Stimulated activated memory B cell treated with anti-CD40 and anti-IgM and Interleukin-4, amounts not matched to agents 10 μg/mL and 1 μg/mL and 100 μg/mL, for 72 hours (primary cell): Measurements from ENCODE around the gene PNPLA7.
"Not testable (repeated sequence)": the region's sequence is repeated elsewhere in the genome, so short reads cannot be mapped to it uniquely, and the experiment has no call there.

Experiments used
- ATAC-seq: fragments of 150-1000 bp; cut with Tn5 transposase; 2 replicates; pipeline ENCODE4 v1.10.0; 2021
- H3K27ac Mint-ChIP-seq: one replicate; pipeline ENCODE4 v1.8.0; 2022; ENCODE audit warnings: mild to moderate bottlenecking, mixed read lengths
- H3K27me3 Mint-ChIP-seq: one replicate; pipeline ENCODE4 v1.8.0; 2022; ENCODE audit warnings: mixed read lengths
- H3K36me3 Mint-ChIP-seq: one replicate; pipeline ENCODE4 v1.8.0; 2022; ENCODE audit warnings: mixed read lengths
- H3K4me1 Mint-ChIP-seq: one replicate; pipeline ENCODE4 v1.8.0; 2022; ENCODE audit warnings: mixed read lengths
- H3K4me3 Mint-ChIP-seq: one replicate; pipeline ENCODE4 v1.8.0; 2022; ENCODE audit warnings: mild to moderate bottlenecking, moderate library complexity, mixed read lengths
- H3K9me3 Mint-ChIP-seq: one replicate; pipeline ENCODE4 v1.8.0; 2022; ENCODE audit warnings: mixed read lengths

PNPLA7 gene

DNA sequence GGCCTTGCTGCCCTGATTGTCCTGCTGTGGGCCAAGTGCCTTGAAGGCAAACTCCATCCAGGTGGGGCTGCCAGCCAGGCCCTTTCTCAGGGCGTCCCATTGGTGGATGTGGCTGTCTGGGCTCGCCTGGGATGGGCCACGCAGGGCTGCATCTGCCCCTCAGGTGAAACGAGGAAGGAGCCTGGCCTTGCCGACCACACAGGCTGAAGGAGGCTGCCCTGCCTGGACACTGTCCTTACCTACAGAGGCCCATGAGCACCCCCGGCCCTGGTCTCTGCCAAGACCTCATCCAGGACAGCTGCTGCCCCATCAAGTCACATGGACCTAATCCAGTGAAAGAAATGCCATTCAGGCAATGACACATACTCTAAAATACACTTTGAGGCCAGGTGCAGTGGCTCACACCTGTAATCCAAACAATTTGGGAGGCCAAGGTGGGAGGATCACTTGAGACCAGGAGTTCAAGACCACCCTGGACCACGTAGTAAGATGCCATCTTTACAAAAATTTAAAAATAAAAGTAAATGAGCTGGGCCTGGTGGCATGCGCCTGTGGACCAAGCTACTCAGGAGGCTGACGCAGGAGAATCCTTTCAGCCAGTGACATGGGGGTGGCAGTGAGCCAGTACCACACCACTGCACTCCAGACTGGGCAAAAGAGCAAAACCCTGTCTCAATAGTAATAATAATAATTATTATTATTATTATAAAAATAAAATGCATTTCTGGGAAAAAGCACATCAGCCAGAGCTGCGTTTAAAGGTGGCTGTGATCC is 33.9 kb downstream of the PNPLA7 start:
- no peaks in the 10 kb centered on the region for H3K9me3 Mint-ChIP-seq
- ATAC-seq, result no peak
- no peak overlapping the region for H3K4me3 Mint-ChIP-seq
- no peaks in the 10 kb centered on the region for H3K27me3 Mint-ChIP-seq
- H3K4me1 Mint-ChIP-seq, result peaks cover 13% of the 10 kb centered on the region
- H3K36me3 Mint-ChIP-seq, result peaks cover 7% of the 10 kb centered on the region
- H3K27ac Mint-ChIP-seq, result no peak overlapping the region

DNA sequence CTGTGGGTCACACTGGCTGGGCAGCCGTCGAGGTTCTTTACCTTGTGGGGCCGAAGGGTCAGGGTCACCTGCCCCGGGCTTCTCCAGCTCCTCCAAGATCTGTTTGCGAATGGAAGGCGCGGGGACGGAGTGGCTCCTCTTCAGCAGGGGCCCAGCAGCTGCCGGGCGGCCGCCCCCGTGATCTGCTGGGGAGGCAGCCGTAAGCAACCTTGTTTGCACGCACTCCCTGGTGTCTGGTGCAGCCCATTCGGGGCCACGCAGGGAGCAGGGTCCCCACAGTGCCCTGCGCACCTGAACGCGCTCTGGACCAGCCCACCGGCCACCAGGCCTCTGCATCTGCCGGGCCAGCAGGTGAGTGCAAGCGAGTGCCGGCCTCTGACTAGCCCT is 34.9 kb downstream of the PNPLA7 start:
- no peak overlapping the region for H3K27ac Mint-ChIP-seq
- peak; percentile 24 for ATAC-seq
- H3K36me3 Mint-ChIP-seq, result no peaks in the 10 kb centered on the region
- no peaks in the 10 kb centered on the region for H3K9me3 Mint-ChIP-seq
- H3K4me1 Mint-ChIP-seq, result peaks cover 13% of the 10 kb centered on the region
- H3K27me3 Mint-ChIP-seq, result no peaks in the 10 kb centered on the region
- no peak overlapping the region for H3K4me3 Mint-ChIP-seq

DNA sequence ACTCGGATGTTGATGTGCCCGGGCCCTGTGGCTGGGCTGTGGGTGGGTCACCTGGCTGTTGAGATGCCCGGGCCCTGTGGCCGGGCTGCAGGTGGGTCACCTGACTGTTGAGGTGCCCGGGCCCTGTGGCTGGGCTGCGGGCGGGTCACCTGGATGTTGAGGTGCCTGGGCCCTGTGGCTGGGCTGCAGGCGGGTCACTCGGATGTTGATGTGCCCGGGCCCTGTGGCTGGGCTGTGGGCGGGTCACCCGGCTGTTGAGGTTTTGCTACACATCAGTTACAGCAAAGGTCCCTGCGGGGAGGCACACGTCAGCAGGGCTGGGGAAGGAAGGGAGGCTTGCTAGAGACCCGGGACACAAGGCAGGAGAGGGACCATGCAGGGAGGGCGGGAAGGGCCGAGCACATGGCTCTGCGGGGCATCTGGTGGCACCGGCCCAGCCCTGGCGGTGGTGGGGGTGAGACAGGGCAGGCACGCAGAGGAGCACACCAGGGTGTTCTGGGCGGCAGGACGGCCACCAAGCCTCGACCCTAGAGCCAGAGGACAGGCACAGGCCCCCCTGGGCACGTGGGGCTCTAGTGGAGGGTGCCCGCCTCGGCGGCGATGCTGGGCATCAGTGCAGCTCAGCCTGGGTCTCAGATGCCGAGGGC is 35.4 kb downstream of the PNPLA7 start:
- Mint-ChIP-seq H3K27ac (no peak overlapping the region), H3K9me3 (no peaks in the 10 kb centered on the region), H3K4me1 (peaks cover 13% of the 10 kb centered on the region), H3K27me3 (no peaks in the 10 kb centered on the region), H3K36me3 (no peaks in the 10 kb centered on the region), H3K4me3 (no peak overlapping the region)
- ATAC-seq, result peak; percentile 39

DNA sequence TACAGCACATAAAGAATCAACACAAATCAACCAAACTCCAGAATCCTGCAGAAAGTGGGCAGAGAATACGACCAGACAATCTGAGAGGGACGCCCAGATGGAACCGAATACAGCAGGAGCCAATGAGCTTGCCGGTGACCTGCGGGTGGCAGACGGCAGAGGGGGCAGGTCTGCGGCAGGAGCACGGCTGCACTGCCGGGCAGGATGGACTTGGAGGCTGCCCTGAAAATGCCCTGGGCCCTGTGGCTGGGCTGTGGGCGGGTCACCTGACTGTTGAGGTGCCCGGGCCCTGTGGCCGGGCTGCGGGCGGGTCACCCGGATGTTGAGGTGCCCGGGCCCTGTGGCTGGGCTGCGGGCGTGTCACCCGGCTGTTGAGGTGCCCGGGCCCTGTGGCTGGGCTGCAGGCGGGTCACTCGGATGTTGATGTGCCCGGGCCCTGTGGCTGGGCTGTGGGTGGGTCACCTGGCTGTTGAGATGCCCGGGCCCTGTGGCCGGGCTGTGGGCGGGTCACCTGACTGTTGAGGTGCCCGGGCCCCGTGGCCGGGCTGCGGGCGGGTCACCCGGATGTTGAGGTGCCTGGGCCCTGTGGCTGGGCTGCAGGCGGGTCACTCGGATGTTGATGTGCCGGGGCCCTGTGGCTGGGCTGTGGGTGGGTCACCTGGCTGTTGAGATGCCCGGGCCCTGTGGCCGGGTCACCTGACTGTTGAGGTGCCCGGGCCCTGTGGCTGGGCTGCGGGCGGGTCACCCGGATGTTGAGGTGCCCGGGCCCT is 36.2 kb downstream of the PNPLA7 start:
- Mint-ChIP-seq H3K4me3 (peak overlapping the region; percentile 42), H3K4me1 (peaks cover 13% of the 10 kb centered on the region), H3K27ac (peak overlapping the region; percentile 70)
- H3K9me3 Mint-ChIP-seq, H3K27me3 Mint-ChIP-seq, ATAC-seq, H3K36me3 Mint-ChIP-seq: not testable (repeated sequence)

DNA sequence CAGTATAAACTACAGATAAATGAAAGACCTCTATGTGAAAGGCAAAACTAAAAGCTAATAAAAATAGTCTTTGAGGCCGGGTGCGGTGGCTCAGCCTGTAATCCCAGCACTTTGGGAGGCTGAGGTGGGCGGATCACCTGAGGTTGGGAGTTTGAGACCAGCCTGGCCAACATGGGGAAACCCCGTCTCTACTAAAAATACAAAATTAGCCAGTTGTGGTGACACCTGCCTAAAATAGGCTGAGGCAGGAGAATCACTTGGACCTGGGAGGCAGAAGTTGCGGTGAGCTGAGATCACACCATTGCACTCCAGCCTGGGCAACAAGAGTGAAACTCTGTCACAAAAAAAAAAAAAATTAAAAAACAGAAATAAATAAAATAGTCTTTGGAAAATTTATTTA is 37.1 kb downstream of the PNPLA7 start:
- peak overlapping the region; percentile 70 for H3K27ac Mint-ChIP-seq

DNA sequence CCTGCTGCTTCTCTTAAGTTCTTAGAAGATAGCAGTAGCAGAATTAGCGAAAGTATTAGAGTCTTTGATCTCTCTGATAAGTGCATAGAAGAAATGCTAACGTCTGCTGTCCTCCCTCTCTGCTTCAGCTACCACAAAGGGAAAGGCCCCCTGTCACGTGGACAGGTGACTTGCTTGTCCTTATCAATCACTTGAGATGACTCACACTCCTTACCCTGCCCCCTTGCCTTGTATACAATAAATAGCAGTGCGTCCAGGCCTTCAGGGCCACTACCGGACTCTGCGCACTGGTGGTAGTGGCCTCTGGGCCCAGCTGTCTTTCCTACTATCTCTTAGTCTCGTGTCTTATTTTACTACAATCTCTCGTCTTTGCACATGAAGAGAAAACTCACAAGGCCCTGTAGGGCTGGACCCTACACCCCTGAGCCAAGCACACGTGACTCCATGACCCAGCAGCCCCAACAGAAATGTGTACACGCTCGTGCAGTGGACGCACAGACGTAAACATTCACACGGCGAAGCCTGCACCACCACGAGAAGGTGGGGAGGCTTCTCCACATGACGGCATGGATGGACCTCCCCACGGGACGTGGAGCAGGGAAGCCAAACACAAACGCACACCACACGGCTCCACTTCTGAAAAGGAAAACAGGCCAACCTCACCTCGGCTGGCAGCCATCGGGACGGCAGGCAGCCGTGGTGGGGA is 38.3 kb downstream of the PNPLA7 start:
- ATAC-seq, result no peak
- peaks cover 13% of the 10 kb centered on the region for H3K4me1 Mint-ChIP-seq
- no peaks in the 10 kb centered on the region for H3K27me3 Mint-ChIP-seq
- peaks cover 7% of the 10 kb centered on the region for H3K9me3 Mint-ChIP-seq
- no peak overlapping the region for H3K27ac Mint-ChIP-seq
- H3K36me3 Mint-ChIP-seq, result peaks cover 9% of the 10 kb centered on the region
- H3K4me3 Mint-ChIP-seq, result no peak overlapping the region

More for the DNA sequence above, 37.1 kb downstream of the PNPLA7 start:
- not testable (repeated sequence) for H3K4me3 Mint-ChIP-seq, H3K9me3 Mint-ChIP-seq, H3K27me3 Mint-ChIP-seq, ATAC-seq, H3K36me3 Mint-ChIP-seq
- peaks cover 13% of the 10 kb centered on the region for H3K4me1 Mint-ChIP-seq

DNA sequence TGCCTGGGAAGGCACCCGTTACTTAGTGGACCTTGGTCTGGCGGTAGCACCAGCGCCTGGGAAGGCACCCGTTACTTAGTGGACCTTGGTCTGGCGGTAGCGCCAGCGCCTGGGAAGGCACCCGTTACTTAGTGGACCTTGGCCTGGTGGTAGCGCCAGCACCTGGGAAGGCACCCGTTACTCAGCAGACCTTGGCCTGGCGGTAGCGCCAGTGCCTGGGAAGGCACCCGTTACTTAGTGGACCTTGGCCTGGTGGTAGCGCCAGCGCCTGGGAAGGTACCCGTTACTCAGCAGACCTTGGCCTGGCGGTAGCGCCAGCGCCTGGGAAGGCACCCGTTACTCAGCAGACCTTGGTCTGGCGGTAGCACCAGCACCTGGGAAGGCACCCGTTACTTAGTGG is 39.1 kb downstream of the PNPLA7 start:
- not testable (repeated sequence) for H3K27me3 Mint-ChIP-seq, H3K9me3 Mint-ChIP-seq, ATAC-seq, H3K4me3 Mint-ChIP-seq, H3K36me3 Mint-ChIP-seq, H3K27ac Mint-ChIP-seq
- peaks cover 13% of the 10 kb centered on the region for H3K4me1 Mint-ChIP-seq

DNA sequence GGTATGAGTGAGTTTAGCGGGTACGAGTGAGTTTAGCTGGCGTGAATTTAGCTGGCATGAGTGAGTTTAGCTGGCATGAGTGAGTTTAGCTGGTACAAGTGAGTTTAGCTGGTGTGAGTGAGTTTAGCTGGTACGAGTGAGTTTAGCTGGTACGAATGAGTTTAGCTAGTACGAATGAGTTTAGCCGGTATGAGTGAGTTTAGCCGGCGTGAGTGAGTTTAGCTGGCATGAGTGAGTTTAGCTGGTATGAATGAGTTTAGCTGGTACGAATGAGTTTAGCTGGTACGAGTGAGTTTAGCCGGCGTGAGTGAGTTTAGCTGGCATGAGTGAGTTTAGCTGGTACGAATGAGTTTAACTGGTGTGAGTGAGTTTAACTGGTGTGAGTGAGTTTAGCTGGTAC is 41.0 kb downstream of the PNPLA7 start:
- peaks cover 7% of the 10 kb centered on the region for H3K9me3 Mint-ChIP-seq
- H3K36me3 Mint-ChIP-seq, result peaks cover 9% of the 10 kb centered on the region
- no peak overlapping the region for H3K4me3 Mint-ChIP-seq
- no peak overlapping the region for H3K27ac Mint-ChIP-seq
- H3K27me3 Mint-ChIP-seq, result no peaks in the 10 kb centered on the region
- peaks cover 13% of the 10 kb centered on the region for H3K4me1 Mint-ChIP-seq
- ATAC-seq, result no peak

DNA sequence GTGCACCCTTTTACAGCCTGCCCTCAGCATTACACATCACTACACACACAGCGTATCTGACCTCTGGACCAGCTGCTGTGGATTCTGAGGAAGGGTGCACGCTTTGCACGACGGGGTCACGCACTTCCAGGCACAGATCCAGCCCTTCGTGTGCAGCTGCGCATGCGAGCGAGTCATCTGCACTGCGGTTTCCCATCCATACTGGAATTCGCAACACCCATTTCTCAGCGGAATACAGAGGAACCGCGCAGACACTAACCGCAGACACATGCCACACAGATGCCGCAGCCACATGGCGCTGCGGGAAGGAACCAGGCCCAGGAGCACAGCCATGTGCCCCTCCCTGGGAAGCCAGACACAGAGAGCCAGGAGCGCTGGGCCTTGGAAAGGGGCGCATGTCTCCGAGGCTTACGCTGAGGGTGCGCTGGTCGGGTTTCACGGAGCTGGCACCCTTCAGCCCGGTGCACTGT is 43.5 kb downstream of the PNPLA7 start:
- no peaks in the 10 kb centered on the region for H3K27me3 Mint-ChIP-seq
- no peak for ATAC-seq

DNA sequence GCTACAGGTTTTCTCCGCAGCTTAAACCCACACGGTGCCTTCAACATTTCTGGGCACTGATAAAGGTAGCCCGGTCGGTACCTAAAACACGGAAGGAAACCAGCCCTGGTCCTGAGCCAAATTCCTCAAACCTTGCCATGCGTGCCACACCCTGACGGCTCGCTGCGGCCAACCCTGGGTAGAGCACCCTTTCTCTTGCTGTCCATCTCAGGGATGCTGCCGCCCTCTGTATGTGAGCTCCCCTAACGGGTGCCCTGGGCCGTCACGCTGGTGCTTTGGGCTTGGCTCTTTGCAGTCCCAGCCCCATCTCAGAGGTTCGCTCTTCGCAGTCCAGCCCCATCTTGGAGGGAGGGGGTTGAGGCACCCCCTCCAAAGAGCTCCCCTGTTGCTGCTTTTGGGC is 43.9 kb downstream of the PNPLA7 start:
- no peak overlapping the region for H3K27ac Mint-ChIP-seq
- no peak overlapping the region for H3K4me3 Mint-ChIP-seq
- peaks cover 14% of the 10 kb centered on the region for H3K36me3 Mint-ChIP-seq
- ATAC-seq, result no peak
- H3K4me1 Mint-ChIP-seq, result peaks cover 13% of the 10 kb centered on the region
- H3K27me3 Mint-ChIP-seq, result no peaks in the 10 kb centered on the region
- H3K9me3 Mint-ChIP-seq, result peaks cover 15% of the 10 kb centered on the region

More for the DNA sequence above, 43.5 kb downstream of the PNPLA7 start:
- Mint-ChIP-seq H3K9me3 (peaks cover 15% of the 10 kb centered on the region), H3K4me3 (no peak overlapping the region), H3K4me1 (peaks cover 13% of the 10 kb centered on the region), H3K36me3 (peaks cover 14% of the 10 kb centered on the region), H3K27ac (no peak overlapping the region)

DNA sequence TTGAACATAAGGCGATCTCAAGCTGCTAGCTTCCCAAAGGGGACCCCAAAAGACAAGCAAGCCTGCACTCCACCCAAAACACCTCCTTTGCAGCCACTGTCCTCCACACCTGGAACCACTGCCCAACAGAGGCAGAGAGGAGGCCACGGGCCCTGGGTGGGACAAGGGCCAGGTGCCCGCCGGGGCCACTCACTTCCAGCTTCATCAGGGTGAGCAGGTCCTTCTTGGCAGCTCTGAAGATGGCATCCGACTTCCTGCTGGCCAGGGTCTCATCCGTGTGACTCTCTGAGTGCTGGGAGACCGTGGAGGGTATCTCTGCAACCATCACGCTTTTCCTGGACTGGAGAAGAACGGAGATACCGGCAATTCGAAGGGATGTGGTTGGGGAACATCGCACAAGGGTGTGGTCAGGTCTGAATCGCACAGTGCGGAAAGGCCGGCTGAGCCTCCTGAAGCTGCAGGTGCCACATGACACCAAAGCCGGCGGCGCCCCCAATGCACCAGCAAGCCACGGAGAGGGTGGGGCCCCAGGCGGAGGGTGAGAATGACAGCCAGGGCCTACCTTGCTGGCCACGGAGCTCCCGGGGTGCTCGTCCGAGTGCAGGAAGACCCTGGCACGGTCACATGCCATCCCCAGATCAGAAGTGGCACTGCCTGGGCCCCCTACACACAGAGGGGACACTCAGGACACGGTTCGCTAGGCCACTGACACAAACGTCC is 44.6 kb downstream of the PNPLA7 start:
- H3K27me3 Mint-ChIP-seq, result no peaks in the 10 kb centered on the region
- no peak for ATAC-seq
- no peak overlapping the region for H3K4me3 Mint-ChIP-seq
- no peak overlapping the region for H3K27ac Mint-ChIP-seq
- peaks cover 13% of the 10 kb centered on the region for H3K4me1 Mint-ChIP-seq
- H3K9me3 Mint-ChIP-seq, result peaks cover 15% of the 10 kb centered on the region
- H3K36me3 Mint-ChIP-seq, result peaks cover 14% of the 10 kb centered on the region

DNA sequence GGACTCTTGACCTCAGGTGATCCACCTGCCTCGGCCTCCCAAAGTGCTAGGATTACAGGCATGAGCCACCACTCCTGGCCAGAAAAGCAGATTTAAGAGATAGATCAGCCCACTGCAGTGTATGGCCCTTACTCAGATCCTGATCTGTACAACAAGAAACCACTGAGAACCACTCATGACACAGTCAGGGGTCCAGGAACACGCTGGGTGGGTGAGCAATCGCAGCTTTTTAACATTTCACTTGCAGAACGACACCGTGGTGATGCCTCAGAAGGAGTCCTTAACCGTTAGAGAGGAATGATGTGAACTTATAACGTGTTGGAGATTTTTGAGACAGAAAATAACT is 45.8 kb downstream of the PNPLA7 start:
- H3K36me3 Mint-ChIP-seq, result peaks cover 13% of the 10 kb centered on the region
- no peak overlapping the region for H3K27ac Mint-ChIP-seq
- H3K27me3 Mint-ChIP-seq, result no peaks in the 10 kb centered on the region
- peaks cover 13% of the 10 kb centered on the region for H3K4me1 Mint-ChIP-seq
- peaks cover 14% of the 10 kb centered on the region for H3K9me3 Mint-ChIP-seq
- H3K4me3 Mint-ChIP-seq, result no peak overlapping the region
- no peak for ATAC-seq

DNA sequence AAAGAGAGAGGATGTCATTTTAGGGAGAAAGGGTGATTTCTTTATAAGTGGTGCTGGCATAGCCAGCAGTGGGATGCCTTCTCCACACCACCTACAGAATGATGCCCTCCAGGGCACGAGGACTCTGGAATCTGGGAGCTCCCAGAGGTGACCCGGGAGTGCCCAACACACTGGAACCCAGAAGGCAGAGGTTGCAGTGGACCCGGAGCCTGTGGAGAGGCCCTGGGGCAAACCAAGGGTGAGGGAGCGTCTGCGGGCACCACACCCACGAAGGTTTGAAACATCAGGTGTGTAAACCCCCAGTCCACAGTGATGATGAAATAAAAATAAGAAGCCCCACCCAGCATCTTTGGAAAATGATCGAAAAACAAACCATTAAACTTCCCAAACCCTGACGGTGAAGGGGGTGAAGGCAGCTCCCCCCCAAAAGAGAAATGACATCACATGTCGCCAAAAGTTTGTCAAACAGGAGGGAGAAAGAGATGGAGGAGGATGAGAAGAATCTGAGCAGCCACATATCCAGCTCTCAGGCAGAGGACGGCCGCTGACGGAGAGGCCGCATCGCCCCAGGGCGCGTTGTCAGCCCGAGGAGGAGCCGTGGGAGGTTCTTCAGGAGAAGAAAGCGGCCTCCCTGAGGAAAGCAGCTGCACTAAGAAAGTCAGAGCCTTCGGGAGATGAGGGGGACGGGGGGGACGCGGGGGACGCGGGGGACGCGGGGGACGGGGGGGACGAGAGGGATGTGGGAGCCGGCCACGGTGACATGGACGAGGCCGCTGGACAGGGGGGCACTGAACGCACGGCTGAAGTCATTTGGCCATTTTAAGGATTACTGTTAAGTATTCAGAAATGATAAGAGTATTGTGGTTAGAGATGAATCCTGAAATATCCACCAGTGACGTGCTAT is 47.9 kb downstream of the PNPLA7 start:
- H3K9me3 Mint-ChIP-seq, result peaks cover 8% of the 10 kb centered on the region
- H3K27me3 Mint-ChIP-seq, result no peaks in the 10 kb centered on the region
- peaks cover 13% of the 10 kb centered on the region for H3K4me1 Mint-ChIP-seq
- peak overlapping the region; percentile 58 for H3K4me3 Mint-ChIP-seq
- peaks cover 12% of the 10 kb centered on the region for H3K36me3 Mint-ChIP-seq
- ATAC-seq, result peak; percentile 83
- peak overlapping the region; percentile 77 for H3K27ac Mint-ChIP-seq

DNA sequence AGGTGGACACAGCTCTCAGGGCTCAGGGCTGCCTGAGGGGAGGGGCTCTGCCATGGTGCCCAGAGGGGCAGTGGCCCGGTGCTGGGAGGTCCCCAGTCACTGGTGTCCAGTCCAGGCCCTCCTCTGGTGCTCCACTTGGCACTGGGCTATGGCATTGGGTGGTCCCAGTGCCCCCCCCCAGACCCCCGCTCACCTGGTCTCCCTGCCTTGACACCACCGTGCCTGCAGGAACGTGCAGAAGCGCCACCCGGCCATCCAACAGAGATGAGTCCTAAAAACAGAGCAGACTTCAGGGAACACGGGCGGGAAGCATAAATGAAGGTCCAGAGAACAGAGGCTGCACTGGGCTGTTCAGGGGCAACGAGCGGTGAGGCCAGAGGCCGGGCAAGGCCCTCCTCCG is 48.7 kb downstream of the PNPLA7 start:
- peaks cover 8% of the 10 kb centered on the region for H3K9me3 Mint-ChIP-seq
- no peak overlapping the region for H3K4me3 Mint-ChIP-seq
- H3K27me3 Mint-ChIP-seq, result no peaks in the 10 kb centered on the region
- ATAC-seq, result no peak
- peak overlapping the region; percentile 77 for H3K27ac Mint-ChIP-seq
- H3K36me3 Mint-ChIP-seq, result peaks cover 12% of the 10 kb centered on the region
- H3K4me1 Mint-ChIP-seq, result peaks cover 13% of the 10 kb centered on the region
